OCI-M2 (cell line): ENCODE data around the gene FBN3.
"Not testable (repeated sequence)": the region's sequence is repeated elsewhere in the genome, so short reads cannot be mapped to it uniquely, and the experiment has no call there.

Experiments used
- DNase-seq: peaks from one replicate; lab custom pipeline; 2025; ENCODE audit not compliant: unreplicated experiment; lab: John Stamatoyannopoulos, UW

The FBN3 gene

DNA sequence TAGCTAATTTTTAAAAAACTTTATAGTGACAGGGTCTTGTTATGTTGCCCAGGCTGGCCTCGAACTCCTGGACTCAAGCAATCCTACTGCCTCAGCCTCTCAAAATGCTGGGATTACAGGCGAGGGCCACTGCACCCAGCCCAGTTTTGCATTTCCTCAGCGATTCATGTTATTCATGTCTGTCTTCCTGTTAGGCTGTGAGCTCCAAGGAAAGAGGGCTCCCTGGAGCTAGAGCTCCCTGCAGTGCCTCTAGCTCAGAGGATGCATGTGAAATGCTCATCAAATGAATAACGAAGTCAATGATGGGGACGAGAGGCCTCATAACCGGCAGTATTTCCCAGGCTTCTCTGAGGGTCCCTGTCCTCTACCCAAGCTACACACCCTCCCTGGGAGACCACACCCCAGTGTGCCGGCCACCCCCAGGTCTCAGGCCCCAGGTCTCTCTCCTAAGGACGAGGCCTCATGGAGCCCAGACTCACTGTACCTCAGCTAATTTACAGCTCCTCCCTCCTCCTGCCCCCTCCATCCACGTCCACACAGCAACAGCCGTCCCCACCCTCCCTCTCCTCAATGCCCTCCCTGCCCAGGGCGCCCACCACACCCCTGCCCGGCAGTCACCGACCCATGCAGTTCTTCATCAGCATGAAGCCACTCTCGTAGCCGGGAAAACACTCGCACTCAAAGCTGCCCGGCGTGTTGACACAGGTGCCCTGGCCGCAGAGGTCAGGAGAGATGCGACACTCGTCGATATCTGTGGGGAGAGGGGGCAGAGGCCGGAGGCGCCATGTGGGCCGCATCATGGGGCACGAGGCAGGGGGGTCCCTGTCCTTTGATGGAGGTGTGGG lies 28.5 kb downstream of the FBN3 start:
- DNase-seq: no peak

DNA sequence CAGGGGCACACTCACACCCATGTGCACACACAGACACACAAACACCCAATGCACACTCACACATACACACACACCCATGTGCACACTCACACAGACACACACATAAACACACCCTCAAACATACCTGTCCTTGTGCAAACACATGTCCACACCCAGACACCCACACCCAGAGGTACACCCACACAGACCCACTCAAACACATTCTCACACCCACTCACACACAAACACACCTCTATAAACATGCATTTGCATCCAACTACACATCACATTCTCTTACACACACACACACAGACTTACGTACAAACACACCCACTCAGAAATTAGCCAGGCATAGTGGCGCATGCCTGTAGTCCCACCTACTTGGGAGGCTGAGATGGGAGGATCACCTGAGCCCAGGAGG lies 31.4 kb downstream of the FBN3 start:
- DNase-seq: no peak

DNA sequence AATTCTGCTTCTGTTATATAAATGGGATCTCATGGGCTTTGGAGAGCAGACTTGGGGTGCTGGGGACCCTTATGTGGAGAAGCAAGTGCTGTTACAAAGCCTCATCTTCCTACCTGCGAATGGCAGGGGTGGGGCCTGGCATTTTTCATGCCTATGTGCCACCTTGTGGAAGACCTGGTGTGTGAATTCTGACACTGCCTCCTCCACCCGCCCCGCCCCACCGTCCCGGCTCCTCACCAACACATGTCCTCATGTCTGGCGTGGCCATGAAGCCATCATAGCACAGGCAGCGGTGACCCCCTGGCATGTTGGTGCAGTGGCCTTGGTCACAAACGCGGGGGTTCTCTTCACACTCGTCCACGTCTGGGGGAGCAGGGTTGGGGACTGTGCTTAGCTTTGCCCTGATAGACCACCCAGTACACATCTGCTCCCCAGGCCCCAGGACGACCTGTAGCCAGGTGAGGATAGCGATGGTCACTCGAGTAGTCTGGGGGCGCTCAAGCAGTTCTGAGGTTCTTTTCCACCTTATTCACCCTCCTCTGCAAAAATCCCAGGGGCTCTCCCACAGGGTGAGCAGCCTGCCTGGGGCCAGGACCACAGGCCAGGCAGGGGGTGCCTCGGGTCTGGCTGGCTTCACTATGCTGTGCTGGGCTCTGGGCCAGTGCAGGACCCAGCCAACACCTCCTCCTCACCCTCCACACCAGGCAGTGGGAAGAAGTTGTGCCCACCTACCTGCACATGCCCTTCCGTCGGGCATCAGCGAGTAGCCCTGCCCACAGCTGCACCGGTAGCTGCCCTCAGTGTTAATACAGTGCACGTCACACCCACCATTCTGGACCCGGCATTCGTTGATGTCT lies 32.7 kb downstream of the FBN3 start:
- DNase-seq: no peak

DNA sequence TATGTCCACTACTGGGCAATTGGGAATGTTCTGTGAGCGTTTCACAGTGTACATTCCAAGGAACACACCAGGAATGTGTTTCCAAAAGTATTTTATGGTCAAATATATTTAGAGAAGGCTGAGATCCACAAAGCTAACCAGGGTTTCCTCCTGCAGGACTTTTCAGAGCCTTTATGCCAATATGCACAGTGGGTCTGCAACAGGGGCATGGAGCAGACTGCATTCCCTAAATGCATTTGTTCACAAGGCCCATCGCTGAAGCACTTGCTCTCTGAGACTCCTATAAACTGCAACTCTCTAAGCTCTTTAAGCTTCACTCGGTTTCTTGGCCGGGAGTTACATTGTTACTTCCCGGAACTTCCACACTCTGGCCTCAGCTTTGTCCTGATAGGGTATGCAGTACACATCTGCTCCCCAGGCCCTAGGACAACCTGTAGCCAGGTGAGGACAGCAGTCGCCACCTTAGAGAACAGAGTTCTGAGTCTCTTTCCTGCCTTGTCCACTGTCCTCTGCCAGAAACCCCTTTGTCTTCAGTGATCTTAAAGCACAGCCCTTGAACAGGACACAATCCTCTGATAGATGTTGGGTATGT lies 33.5 kb downstream of the FBN3 start:
- no peak for DNase-seq

DNA sequence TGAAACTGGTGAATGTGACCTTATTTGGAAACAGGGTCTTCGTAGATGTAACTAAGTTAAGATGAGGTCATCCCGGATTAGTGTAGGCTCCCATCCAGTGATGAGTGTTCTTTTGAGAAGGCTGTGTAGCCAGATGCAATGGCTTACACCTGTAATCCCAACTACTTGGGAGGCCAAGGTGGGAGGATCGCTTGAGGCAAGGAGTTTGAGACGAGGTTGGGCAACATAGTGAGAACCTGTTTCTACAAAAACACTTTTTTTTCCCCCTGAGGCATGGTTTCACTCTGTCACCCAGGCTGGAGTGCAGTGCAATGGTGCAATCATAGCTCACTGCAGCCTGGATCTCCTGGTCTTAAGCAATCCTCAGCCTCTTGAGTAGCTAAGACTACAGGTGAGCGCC lies 36.4 kb downstream of the FBN3 start:
- no peak for DNase-seq

DNA sequence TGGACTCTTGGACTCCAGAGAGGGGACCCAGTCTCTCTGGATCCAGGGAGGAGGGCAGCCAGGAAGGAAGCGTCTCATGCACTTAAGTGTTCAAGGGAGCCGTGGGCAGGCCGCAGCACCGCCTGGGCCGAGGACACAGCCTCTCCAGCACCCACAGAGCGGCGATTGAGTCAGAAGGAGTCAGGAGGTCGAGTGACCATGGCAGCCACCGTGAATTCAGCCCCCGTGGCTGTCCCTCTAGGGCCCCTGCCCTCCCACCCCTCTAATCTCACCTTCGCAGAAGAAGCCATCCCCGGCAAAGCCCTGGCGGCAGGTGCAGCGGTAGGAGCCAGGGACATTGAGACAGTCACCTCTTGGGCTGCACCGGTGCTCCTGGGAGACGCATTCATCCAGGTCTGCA lies 38.0 kb downstream of the FBN3 start:
- DNase-seq: no peak

DNA sequence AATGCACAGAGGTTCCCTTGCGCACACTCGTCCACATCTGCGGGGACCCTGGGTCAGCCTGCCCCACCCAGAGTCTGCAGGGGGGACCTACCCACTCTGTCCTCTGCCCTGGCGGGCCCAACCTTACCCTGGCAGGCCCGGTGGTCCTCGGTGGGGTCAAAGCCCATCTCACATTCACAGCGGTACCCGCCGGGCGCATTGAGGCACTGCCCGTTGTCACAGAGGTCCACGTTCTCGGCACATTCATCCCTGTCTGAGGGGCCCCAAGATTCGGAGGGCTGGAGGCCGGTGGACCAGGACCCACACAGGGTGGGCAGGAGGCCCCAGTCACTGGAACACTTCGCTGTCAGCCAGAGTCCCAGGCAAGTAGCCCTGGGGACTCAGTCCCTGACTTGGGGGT lies 38.5 kb downstream of the FBN3 start:
- DNase-seq: no peak

DNA sequence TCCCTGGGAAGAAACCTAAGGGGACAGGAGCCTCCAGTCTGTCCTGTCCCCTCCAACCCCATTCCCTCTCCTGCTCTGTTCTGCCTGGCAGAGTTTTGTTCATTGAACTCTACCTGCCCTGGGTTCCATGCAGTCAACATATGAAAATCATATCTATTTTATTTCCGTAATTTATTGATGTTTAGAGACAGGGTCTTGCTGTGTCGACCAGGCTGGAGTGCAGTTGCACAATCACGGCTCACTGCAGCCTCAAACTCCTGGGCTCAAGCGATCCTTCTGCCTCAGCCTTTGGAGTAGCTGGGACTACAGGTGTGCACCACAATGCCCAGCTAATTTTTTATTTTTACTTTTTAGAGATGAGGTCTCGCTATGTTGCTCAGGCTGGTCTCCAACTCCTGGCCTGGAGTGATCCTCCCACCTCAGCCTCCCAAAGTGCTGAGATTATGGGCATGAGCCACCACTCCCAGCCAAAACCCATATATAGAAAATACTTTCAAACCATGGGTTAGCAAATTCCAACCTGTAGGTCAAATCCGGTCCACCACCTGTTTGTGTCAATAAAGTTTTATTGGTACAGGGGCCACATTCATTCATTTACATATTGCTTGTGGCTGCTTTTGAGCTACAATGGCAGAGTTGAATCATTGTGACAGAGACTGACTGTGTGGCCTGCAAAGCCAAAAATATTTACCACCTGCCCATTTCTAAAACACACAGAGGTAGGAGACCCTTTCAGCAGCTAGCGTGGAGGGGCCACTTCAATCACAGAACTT lies 39.3 kb downstream of the FBN3 start:
- DNase-seq: no peak

DNA sequence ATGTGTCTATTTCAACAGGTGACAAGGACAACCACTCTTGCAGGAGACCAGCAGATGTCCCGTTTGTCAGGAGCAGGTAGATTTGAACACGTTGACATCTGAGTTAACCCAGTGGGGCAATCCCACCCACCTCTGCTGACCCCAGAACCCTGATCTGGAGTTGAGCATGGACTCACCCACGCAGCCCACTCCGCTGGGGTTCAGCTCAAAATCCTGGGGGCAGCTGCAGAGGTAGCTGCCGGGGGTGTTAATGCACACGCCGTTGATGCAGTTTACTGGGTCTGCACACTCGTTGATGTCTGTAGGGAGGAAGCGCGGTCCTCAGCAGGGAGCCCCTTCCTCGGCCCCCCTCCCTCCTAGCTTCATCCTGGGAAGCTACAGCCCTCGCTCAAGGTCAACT lies 39.9 kb downstream of the FBN3 start:
- DNase-seq: no peak

DNA sequence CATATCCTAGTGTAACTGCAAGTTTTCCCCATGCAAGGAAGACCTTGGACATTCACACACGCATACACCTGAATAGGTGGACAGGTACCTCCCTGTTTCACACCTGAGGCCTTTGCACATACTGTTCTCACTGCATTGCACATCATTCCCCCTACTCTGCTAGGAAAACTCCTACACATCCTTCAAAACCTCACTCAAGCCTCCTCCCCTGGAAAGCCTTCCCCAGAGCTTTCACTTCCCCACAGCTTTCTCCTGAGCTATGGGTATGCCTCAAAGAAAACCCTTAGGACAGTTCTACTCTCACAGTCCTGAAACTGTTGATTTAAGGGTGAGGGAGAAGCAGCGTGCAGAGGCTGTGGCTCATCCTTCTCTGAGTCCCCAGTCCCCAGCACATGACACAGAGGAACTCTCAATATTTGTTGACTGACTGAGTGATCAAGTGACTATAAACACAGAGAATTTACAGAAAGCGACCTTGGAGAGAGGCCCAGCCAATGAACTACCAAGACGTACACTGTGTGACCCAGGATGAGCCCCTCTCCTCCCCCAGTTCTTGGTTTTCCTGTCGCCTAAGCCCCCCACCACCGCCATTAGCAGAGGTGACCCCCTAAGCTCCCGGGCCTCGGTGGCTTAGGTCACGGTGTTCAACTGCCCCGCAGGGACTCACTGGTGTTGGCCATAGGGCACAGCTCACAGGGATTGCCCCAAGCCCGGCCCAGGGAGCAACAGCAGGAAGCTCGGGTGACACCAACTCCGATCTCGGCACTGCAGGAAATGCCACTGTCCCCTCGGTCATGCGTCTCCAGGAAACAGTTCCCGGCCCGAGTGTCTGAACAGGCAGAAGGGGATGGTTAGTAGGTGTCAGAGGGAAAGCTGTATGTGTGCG lies 40.6 kb downstream of the FBN3 start:
- DNase-seq: no peak

DNA sequence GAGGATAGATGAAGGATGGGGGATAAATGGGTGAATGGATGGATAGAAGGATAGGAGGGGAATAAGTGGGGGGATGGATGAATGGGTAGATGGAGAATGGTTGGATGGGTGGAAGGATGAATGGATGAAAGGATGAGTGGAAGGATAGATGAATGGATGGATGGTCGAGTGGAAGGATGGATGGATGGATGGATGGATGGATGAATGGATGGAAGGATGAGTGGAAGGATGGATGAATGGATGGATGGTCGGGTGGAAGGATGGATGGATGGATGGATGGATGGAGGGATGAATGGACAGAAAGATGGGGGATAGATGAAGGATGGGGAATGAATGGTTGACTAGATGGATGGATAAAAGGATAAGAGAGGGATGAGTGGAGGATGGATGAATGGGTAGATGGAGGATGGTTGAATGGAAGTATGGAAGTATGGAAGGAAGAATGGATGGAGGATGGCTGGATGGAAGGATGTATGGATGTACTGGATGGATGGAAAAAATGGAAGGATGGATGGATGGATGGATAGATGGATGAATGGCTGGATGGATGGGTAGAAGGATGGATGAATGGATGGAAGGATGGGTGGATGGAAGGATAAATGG lies 42.0 kb downstream of the FBN3 start:
- DNase-seq: no peak

DNA sequence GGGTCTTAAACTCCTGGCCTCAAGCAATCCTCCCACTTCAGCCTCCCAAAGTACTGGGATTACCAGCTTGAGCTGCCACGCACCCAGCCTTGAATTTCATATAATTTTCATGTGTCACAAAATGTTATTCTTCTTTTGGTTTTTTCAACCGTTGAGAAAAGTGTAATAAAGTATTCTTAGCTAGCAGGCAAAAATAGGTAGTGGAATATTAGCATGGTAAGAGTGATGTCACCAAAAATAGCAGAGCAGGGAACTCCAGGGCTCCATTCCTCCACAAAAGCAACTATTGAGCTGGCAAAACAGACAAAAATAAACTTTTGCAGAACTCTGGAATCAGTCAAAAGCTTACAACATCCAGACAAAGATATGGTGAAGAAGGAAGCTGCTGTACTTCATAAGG lies 43.9 kb downstream of the FBN3 start:
- DNase-seq: no peak

DNA sequence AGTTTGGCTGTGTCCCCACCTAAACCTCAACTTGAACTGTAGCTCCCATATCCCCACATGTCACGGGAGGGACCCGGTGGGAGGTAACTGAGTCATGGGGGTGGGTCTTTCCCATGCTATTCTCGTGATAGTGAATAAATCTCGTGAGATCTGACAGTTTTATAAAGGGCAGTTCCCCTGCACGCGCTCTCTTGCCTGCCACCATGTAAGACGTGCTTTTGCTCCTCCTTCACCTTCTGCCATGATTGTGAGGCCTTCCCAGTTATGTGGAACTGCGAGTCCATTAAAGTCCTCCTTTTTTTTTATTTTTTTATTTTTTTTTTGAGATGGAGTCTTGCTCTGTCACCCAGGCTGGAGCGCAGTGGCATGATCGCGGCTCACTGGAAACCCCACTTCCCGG lies 47.5 kb downstream of the FBN3 start:
- DNase-seq: not testable (repeated sequence)

DNA sequence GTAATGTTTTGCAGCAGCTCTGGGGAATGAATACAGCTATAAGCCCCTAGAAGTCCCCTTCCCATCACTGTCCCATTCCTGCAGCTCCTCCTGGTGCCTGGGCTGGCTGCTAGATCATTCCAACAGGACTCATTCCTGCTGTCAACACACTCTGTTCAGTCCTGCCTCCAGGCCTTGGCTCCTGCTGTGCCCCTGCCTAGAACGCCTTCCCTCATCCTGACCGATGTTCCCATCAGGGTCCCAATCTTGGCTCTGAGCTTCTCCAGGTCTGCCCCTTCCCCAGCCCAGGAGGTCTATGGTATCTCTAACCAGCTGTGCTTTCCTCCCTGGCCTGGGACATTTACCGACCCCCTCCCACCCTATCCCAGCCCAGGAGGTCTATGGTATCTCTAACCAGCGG lies 48.1 kb downstream of the FBN3 start:
- DNase-seq: no peak

DNA sequence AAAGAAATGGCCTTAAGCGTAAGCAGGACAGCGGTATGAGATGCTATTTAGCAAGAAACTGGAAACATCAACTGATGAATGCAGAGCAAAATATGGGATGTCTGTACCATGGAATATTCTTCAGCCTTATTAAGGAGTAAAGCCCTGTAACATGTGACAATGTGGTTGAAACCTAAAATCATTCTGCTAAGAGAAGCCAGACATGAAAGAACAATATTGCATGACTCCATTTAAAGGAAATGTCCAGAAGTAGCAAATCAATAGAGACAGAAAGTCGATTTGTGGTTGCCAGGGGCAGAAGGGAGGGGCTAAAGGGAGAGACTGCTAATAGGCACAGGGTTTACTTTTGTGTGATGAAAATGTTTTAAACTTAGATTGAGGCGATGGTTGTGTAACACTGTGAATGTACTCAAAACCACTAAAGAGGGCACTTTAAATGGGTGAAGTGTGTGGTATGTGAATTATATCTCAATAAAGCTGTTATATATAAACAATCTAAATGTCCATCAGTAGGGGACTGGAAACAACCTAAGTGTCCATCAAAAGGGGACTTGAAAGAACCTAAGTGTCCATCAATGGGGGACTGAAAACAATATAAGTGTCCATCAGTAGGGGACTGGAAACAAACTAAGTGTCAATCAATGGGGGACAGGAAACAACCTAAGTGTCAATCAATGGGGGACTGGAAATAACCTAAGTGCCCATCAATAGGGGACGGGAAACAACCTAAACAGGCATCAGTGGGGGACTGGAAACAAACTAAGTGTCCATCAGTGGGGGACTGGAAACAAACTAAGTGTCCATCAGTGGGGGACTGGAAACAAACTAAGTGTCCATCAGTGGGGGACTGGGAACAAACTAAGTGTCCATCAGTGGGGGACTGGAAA lies 51.5 kb downstream of the FBN3 start:
- DNase-seq: no peak

DNA sequence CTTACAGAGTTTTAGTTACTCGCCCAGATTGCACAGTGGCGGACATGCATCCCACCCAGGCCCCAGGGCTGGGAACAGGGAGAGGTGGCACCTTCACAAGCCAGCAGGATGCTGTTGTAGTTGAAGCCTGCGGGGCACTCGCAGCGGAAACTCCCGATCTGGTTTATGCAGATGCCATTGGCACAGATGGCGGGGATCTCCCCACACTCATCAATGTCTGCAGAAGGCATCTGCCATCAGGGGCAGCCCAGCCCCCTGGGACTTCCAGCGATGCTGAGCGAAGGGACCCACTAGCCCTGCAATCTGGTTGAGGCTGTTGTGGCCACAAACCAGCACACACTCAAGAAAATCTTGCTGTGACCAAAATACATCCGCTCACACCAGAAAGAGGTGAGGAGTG lies 52.2 kb downstream of the FBN3 start:
- no peak for DNase-seq

DNA sequence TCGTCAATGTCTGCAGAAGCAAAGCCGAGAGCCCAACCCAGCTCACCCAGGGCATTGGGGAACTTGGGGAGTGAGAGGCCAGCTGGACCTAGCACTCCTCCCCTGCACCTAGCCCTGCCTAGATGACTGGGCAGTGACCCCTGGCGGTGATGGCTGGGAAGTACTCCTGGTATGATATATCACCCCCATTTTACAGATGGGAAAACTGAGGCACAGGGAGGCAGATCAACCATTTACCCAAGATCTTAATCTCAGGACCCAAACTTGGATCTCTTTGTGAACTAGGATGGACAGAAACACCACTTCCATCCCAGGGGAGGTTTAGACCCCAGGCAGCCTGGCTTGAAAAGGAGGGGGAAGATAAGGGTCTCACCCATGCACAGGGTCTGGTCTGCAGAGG lies 53.3 kb downstream of the FBN3 start:
- DNase-seq: no peak

DNA sequence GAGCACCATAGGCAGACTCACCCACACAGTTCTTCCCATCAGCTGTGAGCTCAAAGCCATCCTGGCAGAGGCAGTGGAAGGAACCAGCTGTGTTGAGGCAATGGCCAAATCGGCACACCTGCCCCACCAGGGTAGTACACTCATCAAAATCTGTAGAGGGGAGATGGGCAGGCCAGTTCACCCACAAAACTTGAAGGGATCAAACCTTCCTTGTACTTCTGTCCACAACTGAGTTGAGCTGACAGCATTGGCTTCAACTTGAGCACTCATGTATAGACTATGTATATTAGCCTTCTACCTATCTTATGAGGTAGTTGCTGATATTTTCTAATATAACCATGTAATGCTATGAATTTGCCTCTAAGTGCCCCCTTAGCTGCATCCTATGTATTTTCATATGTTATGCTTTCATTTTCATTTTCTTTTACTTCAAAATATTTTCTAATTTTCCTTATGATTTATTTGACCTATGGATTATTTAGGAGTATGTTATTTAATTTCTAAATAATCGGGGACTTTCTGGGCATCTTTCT lies 54.0 kb downstream of the FBN3 start:
- DNase-seq: no peak

DNA sequence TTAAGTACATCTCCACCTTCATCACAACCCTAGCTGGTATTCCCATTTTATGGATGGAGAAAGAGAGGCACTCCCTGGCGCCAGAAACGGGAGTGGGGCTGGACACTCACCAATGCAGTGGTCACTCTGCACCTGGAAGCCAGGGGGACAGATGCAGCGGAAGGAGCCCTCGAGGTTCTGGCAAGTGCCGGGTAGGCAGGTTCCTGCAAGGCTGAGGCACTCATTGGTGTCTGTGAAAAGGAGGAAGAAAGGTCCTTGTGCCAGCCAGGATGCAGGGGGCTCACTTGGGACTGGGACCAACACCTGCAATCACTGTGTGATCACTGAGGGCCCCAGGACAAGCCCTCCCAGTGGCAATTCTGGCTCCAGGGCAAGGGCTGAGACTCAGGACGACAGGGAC lies 55.1 kb downstream of the FBN3 start:
- no peak for DNase-seq
